T-cell (primary cell): ENCODE measurements around the gene DDX56. TPM values are rescaled to one million over a fixed set of nuclear protein-coding genes. Genes with fewer than 3 reads are reported as not detected.

ENCODE experiments used
- ATAC-seq, 4 experiments: fragments of 200-7000 bp in 3 of 4; fragments of 150-1000 bp in 1 of 4; cut with Tn5 transposase; replicated peaks in 1 of 4; 1 replicate in 3 of 4; 2 replicates in 1 of 4; pipeline ENCODE4 v1.10.0; 2021; ENCODE audit warnings: moderate library complexity in 3 of 4, mild to moderate bottlenecking in 2 of 4, moderate number of reproducible peaks in 1 of 4
- CTCF ChIA-PET, 2 donors: fragments of 300-600 bp; sonication (Branson Sonifier 250); formaldehyde crosslinking; loops; one replicate each; lab custom pipeline; 2022; ENCODE audit warnings: antibody characterized with exemption in 2 of 2; lab: Charles Lee
- POLR2A ChIA-PET, 2 donors: fragments of 300-600 bp; sonication (Branson Sonifier 250); formaldehyde crosslinking; loops; one replicate each; lab custom pipeline; 2022; ENCODE audit warnings: antibody characterized with exemption in 2 of 2; lab: Charles Lee
- DNase-seq, 35 experiments: peaks; one replicate each; pipeline versions ENCODE4 v3.0.0 to v3.0.0-alpha.2; 2013 to 2023
- H3K27ac ChIP-seq: one replicate; pipeline ENCODE4 v1.5.1; 2013; ENCODE audit warnings: low read length
- H3K27me3 ChIP-seq, 2 experiments: replicated peaks in 1 of 2; 1 replicate in 1 of 2; 2 replicates in 1 of 2; pipeline versions ENCODE4 v1.6.1 to v1.7.0; 2013; ENCODE audit warnings: low read length in 1 of 2, mixed read lengths in 1 of 2; ENCODE audit not compliant: control insufficient read depth in 2 of 2, insufficient read depth in 2 of 2; ENCODE audit errors: extremely low read depth in 1 of 2
- H3K36me3 ChIP-seq, 2 donors: 1 replicate in 1 of 2; 2 replicates in 1 of 2; pipeline versions ENCODE4 v1.6.1 to v1.7.0; 2013; ENCODE audit warnings: low read length in 1 of 2; ENCODE audit not compliant: control insufficient read depth in 2 of 2, insufficient read depth in 1 of 2; ENCODE audit errors: extremely low read depth in 1 of 2
- H3K4me1 ChIP-seq, 2 experiments: 1 replicate in 1 of 2; 2 replicates in 1 of 2; pipeline versions ENCODE4 v1.6.1 to v1.7.0; 2013; ENCODE audit warnings: low read length in 2 of 2, mixed read lengths in 1 of 2; ENCODE audit not compliant: insufficient read depth in 2 of 2, control insufficient read depth in 1 of 2; ENCODE audit errors: extremely low read depth in 1 of 2
- H3K4me3 ChIP-seq, 2 donors: 1 replicate in 1 of 2; 2 replicates in 1 of 2; pipeline versions ENCODE4 v1.5.1 to v1.7.0; 2013; ENCODE audit warnings: mild to moderate bottlenecking in 2 of 2, low read length in 1 of 2, moderate library complexity in 1 of 2; ENCODE audit not compliant: control insufficient read depth in 1 of 2; ENCODE audit errors: extremely low read depth in 1 of 2
- H3K9me3 ChIP-seq: 2 replicates; pipeline ENCODE4 v1.7.0; 2013
- H3K27ac Mint-ChIP-seq, 2 donors: one replicate each; pipeline ENCODE4 v1.8.0; 2020 to 2021; ENCODE audit warnings: mild to moderate bottlenecking in 2 of 2, mixed read lengths in 2 of 2
- H3K27me3 Mint-ChIP-seq, 2 donors: one replicate each; pipeline ENCODE4 v1.8.0; 2021 to 2022; ENCODE audit warnings: mixed read lengths in 2 of 2
- H3K36me3 Mint-ChIP-seq: one replicate; pipeline ENCODE4 v1.8.0; 2021; ENCODE audit warnings: mixed read lengths
- H3K4me1 Mint-ChIP-seq, 3 donors: one replicate each; pipeline ENCODE4 v1.8.0; 2020 to 2022; ENCODE audit warnings: mixed read lengths in 3 of 3, mild to moderate bottlenecking in 1 of 3
- H3K4me3 Mint-ChIP-seq, 3 donors: one replicate each; pipeline ENCODE4 v1.8.0; 2020 to 2022; ENCODE audit warnings: mild to moderate bottlenecking in 3 of 3, mixed read lengths in 3 of 3, moderate library complexity in 3 of 3
- H3K9me3 Mint-ChIP-seq, 3 donors: one replicate each; pipeline ENCODE4 v1.8.0; 2020 to 2022; ENCODE audit warnings: mixed read lengths in 3 of 3
- WGBS: methylation state at CpG from one replicate; pipeline ENCODE4 v1.1.5; 2013; ENCODE audit warnings: missing lambda C conversion rate; ENCODE audit not compliant: insufficient coverage; 5-methylcytosine and 5-hydroxymethylcytosine counted together
- total RNA-seq, 35 experiments: library from RNA in 6 of 35; stranded (reverse) in 6 of 35; fragments of 120-200 nt in 1 of 35; gene quantifications; one replicate each; pipeline versions ENCODE4 v1.2.1 to v1.2.4 and lab custom pipeline; 2013 to 2026

Gene DDX56
- total RNA-seq, 5 donors from 2014 or later (not counting 1 experiment from before 2014, with no cell fraction given) = 97.5 to 118 (median 107) TPM

GRCh38 chr7:44618045-44618444, 44.3 kb upstream of the DDX56 start:
- H3K27me3 Mint-ChIP-seq = no peaks in the 10 kb centered on the region
- peaks cover 27% of the 10 kb centered on the region for H3K36me3 Mint-ChIP-seq
- DNase-seq (no peak), ATAC-seq (no peak)
- peak overlapping the region; percentile 78 to 84 for H3K27ac Mint-ChIP-seq
- no peak overlapping the region for H3K4me3 ChIP-seq
- no peaks in the 10 kb centered on the region for H3K9me3 Mint-ChIP-seq
- peaks cover 0 to 10% of the 10 kb centered on the region in 2 donors for H3K36me3 ChIP-seq
- H3K4me1 Mint-ChIP-seq = peaks cover 84 to 88% (median 86%) of the 10 kb centered on the region in 3 donors
- no peaks in the 10 kb centered on the region for H3K27me3 ChIP-seq
- H3K9me3 ChIP-seq = no peaks in the 10 kb centered on the region
- H3K4me3 Mint-ChIP-seq = no peak overlapping the region
- H3K4me1 ChIP-seq = peaks cover 0 to 65% of the 10 kb centered on the region in 2 experiments
- CTCF ChIA-PET = no interaction called here
- H3K27ac ChIP-seq = peak overlapping the region; percentile 58
- POLR2A ChIA-PET = no interaction called here
- WGBS = no CpG with 5 or more reads among the region's 1 CpG

DNA sequence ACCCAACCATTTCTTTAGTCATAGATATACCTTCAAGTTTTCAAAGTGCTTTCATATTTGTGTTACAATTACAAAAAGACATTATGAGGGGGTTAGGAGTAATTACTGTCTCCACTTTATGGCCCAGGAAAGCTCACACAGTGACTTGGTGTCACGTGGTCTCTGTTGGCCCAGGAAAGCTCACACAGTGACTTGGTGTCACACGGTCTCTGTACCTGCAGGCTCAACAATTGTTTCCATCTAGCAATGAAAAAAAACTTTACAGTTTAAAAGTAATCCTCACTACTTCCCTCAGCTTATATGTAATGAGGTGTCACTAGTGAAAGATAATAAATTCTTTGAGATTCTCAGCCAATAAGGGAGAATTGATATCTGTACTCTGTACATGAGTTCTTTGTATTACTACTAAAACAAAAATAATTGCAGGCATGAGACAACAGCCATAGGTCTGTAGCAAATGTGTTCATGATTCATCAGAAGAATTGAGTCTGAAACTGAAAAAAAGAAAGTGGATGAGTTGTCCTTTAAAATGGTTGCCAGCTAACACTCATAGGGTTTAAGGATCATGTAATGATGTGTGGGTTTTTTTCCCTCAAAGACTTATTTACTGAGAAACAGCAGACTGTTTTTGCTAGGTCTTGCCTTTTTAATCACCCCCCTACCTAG, 43.6 kb upstream of the DDX56 start:
- Mint-ChIP-seq H3K4me3 (peak overlapping the region in 1 of 3 donors; percentile 17), H3K27ac (peak overlapping the region; percentile 78), H3K36me3 (peaks cover 27% of the 10 kb centered on the region), H3K4me1 (peaks cover 80 to 86% (median 83%) of the 10 kb centered on the region in 3 donors), H3K9me3 (no peaks in the 10 kb centered on the region), H3K27me3 (no peaks in the 10 kb centered on the region)
- H3K9me3 ChIP-seq = no peaks in the 10 kb centered on the region
- WGBS = no CpG with 5 or more reads among the region's 2 CpGs
- CTCF ChIA-PET = interaction anchor here in 1 of 2 donors (0.5 to 0.6 kb wide), 2 partner anchors 50 to 232 kb away, joined by 3 read pairs; no protein-coding TSS in a partner anchor
- no peak overlapping the region for H3K4me3 ChIP-seq
- H3K4me1 ChIP-seq = peaks cover 0 to 61% of the 10 kb centered on the region in 2 experiments
- peak overlapping the region; percentile 58 for H3K27ac ChIP-seq
- ATAC-seq (peak in 3 of 4 experiments; percentile 25 to 52 (median 47)), DNase-seq (no peak)
- no peaks in the 10 kb centered on the region for H3K27me3 ChIP-seq
- H3K36me3 ChIP-seq = peaks cover 0 to 10% of the 10 kb centered on the region in 2 donors
- POLR2A ChIA-PET = interaction anchor here in 1 of 2 donors (0.7 kb wide), 1 partner anchor 413 kb away, joined by 3 read pairs; no protein-coding TSS in a partner anchor

DNA sequence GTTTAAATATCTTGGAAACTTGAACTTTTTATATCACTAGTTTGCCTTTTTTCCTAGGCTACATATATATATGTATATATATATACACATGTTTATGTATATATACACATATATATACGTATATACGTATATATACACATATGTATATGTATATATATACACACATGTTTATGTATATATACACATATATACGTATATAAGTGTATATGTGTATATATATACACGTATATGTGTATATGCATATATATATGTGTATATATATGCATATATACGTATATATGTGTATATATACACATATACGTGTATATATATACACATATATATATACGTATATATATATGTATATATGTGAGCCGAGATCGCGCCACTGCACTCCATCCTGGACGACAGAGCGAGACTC, 42.8 kb upstream of the DDX56 start:
- Histone ChIP-seq H3K36me3 (peaks cover 0 to 10% of the 10 kb centered on the region in 2 donors), H3K4me1 (peaks cover 0 to 58% of the 10 kb centered on the region in 2 experiments), H3K27ac (no peak overlapping the region), H3K27me3 (no peaks in the 10 kb centered on the region), H3K4me3 (no peak overlapping the region), H3K9me3 (no peaks in the 10 kb centered on the region)
- WGBS = no CpG with 5 or more reads among the region's 12 CpGs
- H3K4me1 Mint-ChIP-seq = peaks cover 78 to 84% (median 83%) of the 10 kb centered on the region in 3 donors
- no peak for DNase-seq
- no peaks in the 10 kb centered on the region for H3K9me3 Mint-ChIP-seq
- H3K4me3 Mint-ChIP-seq = no peak overlapping the region
- no peak for ATAC-seq
- ChIA-PET POLR2A (interaction anchor here (0.7 kb wide), 2 partner anchors 11 to 377 kb away, joined by 5 to 6 read pairs; no protein-coding TSS in a partner anchor), CTCF (no interaction called here)
- peak overlapping the region in 1 of 2 donors; percentile 76 for H3K27ac Mint-ChIP-seq
- H3K27me3 Mint-ChIP-seq = no peaks in the 10 kb centered on the region
- peaks cover 27% of the 10 kb centered on the region for H3K36me3 Mint-ChIP-seq

- Mint-ChIP-seq H3K4me3 (peak overlapping the region in 1 of 3 donors; percentile 38), H3K9me3 (no peaks in the 10 kb centered on the region)
- no peak overlapping the region for H3K4me3 ChIP-seq
Observed at GRCh38 chr7:44615793-44616192, 42.1 kb upstream of the DDX56 start.

DNA sequence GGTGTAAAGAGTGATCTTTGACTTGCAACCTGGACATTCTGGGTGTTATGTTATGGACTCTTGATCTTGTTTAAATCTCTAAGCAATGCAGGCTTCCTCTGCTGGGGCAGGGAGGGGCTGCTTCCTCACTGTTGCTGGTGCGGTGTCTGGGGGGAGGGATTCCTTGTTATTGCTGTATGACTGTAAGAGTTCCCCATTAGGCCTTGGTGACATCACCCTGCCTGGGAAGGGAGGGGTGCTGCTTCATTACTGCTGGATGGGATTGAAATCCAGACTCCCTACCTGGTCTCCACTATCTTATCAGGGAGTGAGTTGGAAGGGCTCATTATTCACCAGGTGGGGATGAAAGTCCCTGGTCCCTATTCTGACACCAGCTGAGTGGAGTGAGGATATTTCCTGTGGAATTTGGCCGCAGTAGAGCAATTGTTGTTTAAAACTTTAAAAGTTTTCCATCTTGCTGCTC, 41.5 kb upstream of the DDX56 start:
- Mint-ChIP-seq H3K4me3 (peak overlapping the region; percentile 38 to 74 (median 62)), H3K4me1 (peaks cover 65 to 80% (median 75%) of the 10 kb centered on the region in 3 donors), H3K36me3 (peaks cover 22% of the 10 kb centered on the region), H3K27ac (peak overlapping the region; percentile 90 to 96), H3K27me3 (no peaks in the 10 kb centered on the region), H3K9me3 (no peaks in the 10 kb centered on the region)
- Histone ChIP-seq H3K4me1 (peaks cover 0 to 55% of the 10 kb centered on the region in 2 experiments), H3K27ac (peak overlapping the region; percentile 30), H3K36me3 (peaks cover 0 to 10% of the 10 kb centered on the region in 2 donors), H3K27me3 (no peaks in the 10 kb centered on the region), H3K9me3 (no peaks in the 10 kb centered on the region), H3K4me3 (no peak overlapping the region)
- WGBS = 80% methylated on average over 1 of the region's 2 CpGs
- ChIA-PET POLR2A (interaction anchor here (0.6 to 0.7 kb wide), 3 partner anchors 19 to 295 kb away, joined by 5 to 7 read pairs (median 6); no protein-coding TSS in a partner anchor), CTCF (no interaction called here)
- DNase-seq = peak in 13 of 35 experiments; percentile 18 to 52 (median 22)
- ATAC-seq = peak; percentile 52 to 68 (median 62)

More at GRCh38 chr7:44615793-44616192, 42.1 kb upstream of the DDX56 start:
- DNase-seq (no peak), ATAC-seq (no peak)
- POLR2A ChIA-PET = interaction anchor here (0.7 kb wide), 2 partner anchors 10 to 378 kb away, joined by 5 to 6 read pairs; no protein-coding TSS in a partner anchor
- H3K36me3 Mint-ChIP-seq = peaks cover 22% of the 10 kb centered on the region
- H3K27me3 ChIP-seq = no peaks in the 10 kb centered on the region
- H3K27ac Mint-ChIP-seq = peak overlapping the region; percentile 90 to 96
- H3K9me3 ChIP-seq = no peaks in the 10 kb centered on the region
- peaks cover 0 to 10% of the 10 kb centered on the region in 2 donors for H3K36me3 ChIP-seq
- H3K27me3 Mint-ChIP-seq = no peaks in the 10 kb centered on the region
- H3K27ac ChIP-seq = peak overlapping the region; percentile 30
- H3K4me1 ChIP-seq = peaks cover 0 to 53% of the 10 kb centered on the region in 2 experiments
- CTCF ChIA-PET = no interaction called here
- WGBS = no CpG with 5 or more reads among the region's 5 CpGs
- H3K4me1 Mint-ChIP-seq = peaks cover 70 to 76% (median 76%) of the 10 kb centered on the region in 3 donors

- H3K9me3 ChIP-seq = no peaks in the 10 kb centered on the region
- H3K4me1 ChIP-seq = peaks cover 12 to 52% of the 10 kb centered on the region in 2 experiments
- no peaks in the 10 kb centered on the region for H3K36me3 ChIP-seq
- CTCF ChIA-PET = interaction anchor here in 1 of 2 donors (0.7 kb wide), 2 partner anchors 55 to 390 kb away, joined by 3 to 6 read pairs; no protein-coding TSS in a partner anchor
- H3K27ac ChIP-seq = no peak overlapping the region
- Mint-ChIP-seq H3K27me3 (no peaks in the 10 kb centered on the region), H3K4me3 (peak overlapping the region in 2 of 3 donors; percentile 4 to 37), H3K36me3 (peaks cover 9% of the 10 kb centered on the region), H3K27ac (peak overlapping the region; percentile 61 to 66), H3K9me3 (no peaks in the 10 kb centered on the region), H3K4me1 (peaks cover 55 to 76% (median 70%) of the 10 kb centered on the region in 3 donors)
- WGBS = no CpG with 5 or more reads among the region's 3 CpGs
- no peaks in the 10 kb centered on the region for H3K27me3 ChIP-seq
- POLR2A ChIA-PET = interaction anchor here (0.6 to 0.7 kb wide), 3 partner anchors 14 to 24 kb away, joined by 3 to 4 read pairs (median 3); no protein-coding TSS in a partner anchor
- H3K4me3 ChIP-seq = no peak overlapping the region
- no peak for ATAC-seq
- DNase-seq = no peak
Observed at GRCh38 chr7:44609829-44610228, 36.1 kb upstream of the DDX56 start.
